DND-41 (cell line): ENCODE measurements around the gene FPR2.

Experiments
- ATAC-seq: fragments of 200-7000 bp; cut with Tn5 transposase; 3 replicates; pipeline ENCODE4 v1.9.1; 2021; ENCODE audit warnings: low read depth; ENCODE audit not compliant: insufficient read depth
- DNase-seq: peaks from one replicate; pipeline ENCODE4 v3.0.0-alpha.2; 2020
- H2AFZ ChIP-seq: 2 replicates; pipeline ENCODE4 v1.6.0; 2012; ENCODE audit warnings: low read depth, low read length
- H3K27ac ChIP-seq: 2 replicates; pipeline ENCODE4 v1.5.1; 2012; ENCODE audit warnings: low read length, inconsistent platforms
- H3K27me3 ChIP-seq: fragments of 200-600 bp; sonication (generic); 2 replicates; pipeline ENCODE4 v1.6.0; 2012; ENCODE audit warnings: low read length, mild to moderate bottlenecking, inconsistent platforms; ENCODE audit not compliant: insufficient read depth, poor library complexity
- H3K36me3 ChIP-seq: 2 replicates; pipeline ENCODE4 v1.5.1; 2012; ENCODE audit warnings: low read length, inconsistent platforms; ENCODE audit not compliant: insufficient read depth
- H3K4me1 ChIP-seq: 2 replicates; pipeline ENCODE4 v1.5.1; 2012; ENCODE audit warnings: mild to moderate bottlenecking, low read length; ENCODE audit not compliant: insufficient read depth
- H3K4me2 ChIP-seq: 2 replicates; pipeline ENCODE4 v1.6.0; 2012; ENCODE audit warnings: mild to moderate bottlenecking, moderate library complexity, low read length, inconsistent platforms; ENCODE audit not compliant: insufficient read depth
- H3K4me3 ChIP-seq, 2 experiments: fragments of 200-600 bp in 1 of 2; shearing (Covaris generic) in 1 of 2; 2 replicates each; pipeline ENCODE4 v1.5.1; 2012 to 2016; ENCODE audit warnings: inconsistent platforms in 2 of 2, low read length in 2 of 2, mild to moderate bottlenecking in 2 of 2, low read depth in 1 of 2, moderate library complexity in 1 of 2
- H3K79me2 ChIP-seq: 2 replicates; pipeline ENCODE4 v1.6.0; 2012; ENCODE audit warnings: low read length, inconsistent platforms; ENCODE audit not compliant: insufficient read depth
- H3K9ac ChIP-seq: 2 replicates; pipeline ENCODE4 v1.6.0; 2012; ENCODE audit warnings: low read depth, mild to moderate bottlenecking, inconsistent platforms, low read length, moderate library complexity
- H3K9me3 ChIP-seq: 2 replicates; pipeline ENCODE4 v1.5.1; 2012; ENCODE audit warnings: low read length, moderate library complexity, mild to moderate bottlenecking, inconsistent platforms; ENCODE audit not compliant: insufficient read depth, severe bottlenecking
- H4K20me1 ChIP-seq: 2 replicates; pipeline ENCODE4 v1.6.0; 2012; ENCODE audit warnings: low read length; ENCODE audit not compliant: insufficient read depth
- CTCF ChIP-seq: IDR thresholded peaks from 2 replicates; pipeline ENCODE4 v1.5.1; 2012; ENCODE audit warnings: borderline replicate concordance, low read length, moderate library complexity, mild to moderate bottlenecking; ENCODE audit not compliant: poor library complexity, severe bottlenecking; ENCODE audit errors: extremely low read depth
- EZH2 ChIP-seq: IDR thresholded peaks from 3 replicates; pipeline ENCODE4 v1.6.1; 2012; ENCODE audit warnings: borderline replicate concordance, low read depth, mild to moderate bottlenecking, moderate library complexity, low read length, inconsistent platforms; ENCODE audit not compliant: severe bottlenecking

The FPR2 gene

GRCh38 chr19:51816711-51817110, 55.7 kb downstream of the FPR2 start:
- no peaks in the 10 kb centered on the region for H3K9me3 ChIP-seq
- DNase-seq (no peak), ATAC-seq (no peak)
- H3K27ac ChIP-seq = no peak overlapping the region
- no peak overlapping the region for H3K9ac ChIP-seq
- H3K36me3 ChIP-seq = no peaks in the 10 kb centered on the region
- no peaks in the 10 kb centered on the region for H3K4me1 ChIP-seq
- H3K27me3 ChIP-seq = no peaks in the 10 kb centered on the region
- H3K79me2 ChIP-seq = no peaks in the 10 kb centered on the region
- H3K4me3 ChIP-seq = no peak overlapping the region
- H4K20me1 ChIP-seq = no peaks in the 10 kb centered on the region
- H3K4me2 ChIP-seq = no peak overlapping the region
- no peak overlapping the region for H2AFZ ChIP-seq
- TF ChIP-seq CTCF (no peak), EZH2 (no peak)

GRCh38 chr19:51820011-51820410, 59.0 kb downstream of the FPR2 start:
- ATAC-seq (no peak), DNase-seq (no peak)
- H3K4me2 ChIP-seq = no peak overlapping the region
- no peaks in the 10 kb centered on the region for H3K9me3 ChIP-seq
- H3K27me3 ChIP-seq = no peaks in the 10 kb centered on the region
- no peaks in the 10 kb centered on the region for H3K79me2 ChIP-seq
- TF ChIP-seq EZH2 (no peak), CTCF (no peak)
- no peaks in the 10 kb centered on the region for H3K4me1 ChIP-seq
- H3K36me3 ChIP-seq = no peaks in the 10 kb centered on the region
- no peak overlapping the region for H3K27ac ChIP-seq
- no peak overlapping the region for H3K9ac ChIP-seq
- no peaks in the 10 kb centered on the region for H4K20me1 ChIP-seq
- H2AFZ ChIP-seq = no peak overlapping the region
- H3K4me3 ChIP-seq = no peak overlapping the region
